Retinal pigment epithelial cell (primary cell): Measurements from ENCODE around the gene TRPM2.

ENCODE experiments used
- DNase-seq: peaks from one replicate; pipeline ENCODE4 v3.0.0-alpha.2; 2010; ENCODE audit warnings: low read depth
- H3K4me3 ChIP-seq: 2 replicates; pipeline ENCODE4 v1.5.1; 2011; ENCODE audit warnings: mild to moderate bottlenecking, low read length, control low read depth, moderate library complexity
- CTCF ChIP-seq: conservative IDR thresholded peaks from 2 replicates; pipeline ENCODE4 v1.5.1; 2011; ENCODE audit warnings: low read depth, low read length, control low read depth, inconsistent platforms

TRPM2 gene

GRCh38 chr21:44322621-44323325, 30.6 kb upstream of the TRPM2 start:
- H3K4me3 ChIP-seq: no peak overlapping the region
- no peak for TF ChIP-seq CTCF
- DNase-seq: no peak

GRCh38 chr21:44323591-44323990, 29.8 kb upstream of the TRPM2 start:
- no peak for DNase-seq
- H3K4me3 ChIP-seq: no peak overlapping the region
- TF ChIP-seq CTCF: no peak

- H3K4me3 ChIP-seq: no peak overlapping the region
- no peak for TF ChIP-seq CTCF
- no peak for DNase-seq
Observed at GRCh38 chr21:44324106-44324853, 29.1 kb upstream of the TRPM2 start.

DNA sequence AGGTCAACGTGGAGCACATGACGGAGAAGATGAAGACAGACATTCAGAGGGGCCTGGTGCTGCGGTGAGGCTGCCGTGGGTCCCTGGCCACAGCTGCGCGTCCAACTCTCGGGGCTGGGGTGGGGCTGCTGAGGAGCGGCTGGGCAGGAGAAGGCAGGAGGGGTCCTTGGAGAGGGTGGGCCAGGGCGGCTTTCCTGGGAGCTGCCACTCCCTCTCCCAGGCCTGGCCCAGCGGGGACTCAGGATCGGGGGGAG, 28.6 kb upstream of the TRPM2 start:
- no peak for TF ChIP-seq CTCF
- no peak for DNase-seq
- no peak overlapping the region for H3K4me3 ChIP-seq

GRCh38 chr21:44325386-44326271, 27.8 kb upstream of the TRPM2 start:
- no peak for DNase-seq
- TF ChIP-seq CTCF: no peak

DNA sequence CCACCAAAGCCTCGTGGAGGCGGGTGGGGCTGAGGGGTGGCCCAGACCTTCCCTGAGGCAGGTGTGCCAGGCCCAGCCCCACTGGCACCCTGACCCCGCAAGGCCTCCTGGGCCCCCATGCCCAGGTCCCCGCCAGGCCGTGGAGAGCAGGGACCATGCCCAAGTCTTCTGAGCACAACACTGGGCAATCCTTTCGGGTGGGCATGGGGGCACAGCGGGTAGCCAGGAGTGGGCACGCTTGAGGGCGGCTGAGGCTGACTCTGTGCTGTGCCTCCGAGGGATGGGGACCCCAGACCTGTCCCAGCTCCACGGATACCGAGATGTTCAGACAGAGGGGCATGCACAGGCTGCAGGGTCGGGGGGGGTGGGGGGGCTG, 27.2 kb upstream of the TRPM2 start:
- H3K4me3 ChIP-seq: no peak overlapping the region
- no peak for DNase-seq
- no peak for TF ChIP-seq CTCF

More at GRCh38 chr21:44325386-44326271, 27.8 kb upstream of the TRPM2 start:
- no peak overlapping the region for H3K4me3 ChIP-seq
